GM23248 (cell line): Measurements from ENCODE around the gene VCPKMT. TPM values are rescaled to one million over a fixed set of nuclear protein-coding genes. Genes with fewer than 3 reads are reported as not detected.

Source experiments
- DNase-seq: peaks from one replicate; pipeline ENCODE4 v3.0.0-alpha.2; 2015
- H2AFZ ChIP-seq: fragments of 200-600 bp; sonication (generic); 2 replicates; pipeline ENCODE4 v1.6.1; 2016; ENCODE audit warnings: antibody characterized with exemption
- H3F3A ChIP-seq: fragments of 200-600 bp; sonication (generic); 2 replicates; pipeline ENCODE4 v1.6.1; 2016; ENCODE audit warnings: mild to moderate bottlenecking, antibody characterized with exemption, mixed run types; ENCODE audit not compliant: insufficient read depth
- H3K27ac ChIP-seq: fragments of 200-600 bp; sonication (generic); 2 replicates; pipeline ENCODE4 v1.5.1; 2016; ENCODE audit warnings: mild to moderate bottlenecking
- H3K27me3 ChIP-seq: fragments of 200-600 bp; sonication (generic); replicated peaks from 2 replicates; pipeline ENCODE4 v1.6.1; 2016; ENCODE audit warnings: mild to moderate bottlenecking; ENCODE audit not compliant: insufficient read depth
- H3K36me3 ChIP-seq: fragments of 200-600 bp; sonication (generic); 2 replicates; pipeline ENCODE4 v1.6.1; 2016; ENCODE audit warnings: low read depth, mild to moderate bottlenecking
- H3K4me1 ChIP-seq: fragments of 200-600 bp; sonication (generic); 2 replicates; pipeline ENCODE4 v1.6.1; 2016; ENCODE audit warnings: mild to moderate bottlenecking; ENCODE audit not compliant: insufficient read depth
- H3K4me2 ChIP-seq: fragments of 200-600 bp; sonication (generic); one replicate; pipeline ENCODE4 v1.6.1; 2016; ENCODE audit warnings: mild to moderate bottlenecking; ENCODE audit not compliant: unreplicated experiment
- H3K4me3 ChIP-seq: fragments of 200-600 bp; sonication (generic); 2 replicates; pipeline ENCODE4 v1.5.1; 2016; ENCODE audit warnings: mild to moderate bottlenecking
- H3K79me2 ChIP-seq: fragments of 200-600 bp; sonication (generic); 2 replicates; pipeline ENCODE4 v1.6.1; 2016; ENCODE audit warnings: mild to moderate bottlenecking; ENCODE audit not compliant: insufficient read depth
- H3K9ac ChIP-seq: fragments of 200-600 bp; sonication (generic); 2 replicates; pipeline ENCODE4 v1.6.1; 2016; ENCODE audit warnings: mild to moderate bottlenecking
- H3K9me2 ChIP-seq: fragments of 200-600 bp; sonication (generic); 2 replicates; pipeline ENCODE4 v1.6.1; 2016; ENCODE audit warnings: mixed run types, mild to moderate bottlenecking, moderate library complexity; ENCODE audit not compliant: insufficient read depth
- H3K9me3 ChIP-seq: fragments of 200-600 bp; sonication (generic); one replicate; pipeline ENCODE4 v1.6.1; 2017; ENCODE audit warnings: low read depth
- H4K20me1 ChIP-seq: fragments of 200-600 bp; sonication (generic); 2 replicates; pipeline ENCODE4 v1.6.0; 2016; ENCODE audit not compliant: insufficient read depth
- EZH2 ChIP-seq: fragments of 200-600 bp; sonication (generic); IDR thresholded peaks from 2 replicates; pipeline ENCODE4 v1.6.1; 2018; ENCODE audit warnings: antibody characterized with exemption, mild to moderate bottlenecking; ENCODE audit not compliant: insufficient read depth, poor library complexity, severe bottlenecking
- EZH2phosphoT487 ChIP-seq: fragments of 200-600 bp; sonication (generic); IDR thresholded peaks from 2 replicates; pipeline ENCODE4 v1.6.1; 2018; ENCODE audit warnings: antibody characterized with exemption, moderate library complexity, mild to moderate bottlenecking, low read depth; ENCODE audit not compliant: insufficient read depth
- WGBS, 2 experiments: methylation state at CpG; one replicate each; pipeline ENCODE4 v1.1.6; 2015 to 2017; ENCODE audit warnings: low lambda C conversion rate in 2 of 2, low coverage in 1 of 2; ENCODE audit errors: missing lambda C conversion rate in 2 of 2; 5-methylcytosine and 5-hydroxymethylcytosine counted together
- in situ Hi-C: fragments of 300-500 bp; cut with MboI; formaldehyde crosslinking; loops from 2 replicates; pipeline ENCODE4 v1.15.0; 2020
- polyA plus RNA-seq: library from polyadenylated mRNA; unstranded; fragments of >200 nt; fragmentation: Nextera tagmentation; extraction: Ambion mirVana; gene quantifications from 2 replicates; pipeline ENCODE4 v1.2.1, GENCODE V29; 2016
- total RNA-seq: library from RNA; depleted of rRNA; stranded (reverse); fragments of >200 nt; shearing (Covaris generic); gene quantifications from 2 replicates; pipeline ENCODE4 v1.2.3, GENCODE V29; 2014

Gene VCPKMT
- total and polyA plus RNA-seq, 2 experiments from 2014 or later, result 7.5 to 9.4 TPM

GRCh38 chr14:50088117-50088515 is 28.3 kb downstream of the VCPKMT start:
- in situ Hi-C loops, result no loop called here
- H3K36me3 ChIP-seq, result no peaks in the 10 kb centered on the region
- TF ChIP-seq EZH2 (no peak), EZH2phosphoT487 (no peak)
- no peak overlapping the region for H3K4me2 ChIP-seq
- no peaks in the 10 kb centered on the region for H3K27me3 ChIP-seq
- H3F3A ChIP-seq, result peaks cover 23% of the 10 kb centered on the region; the same call in 1 of the 2 replicates
- H4K20me1 ChIP-seq, result no peaks in the 10 kb centered on the region
- H3K9me3 ChIP-seq, result no peaks in the 10 kb centered on the region
- H2AFZ ChIP-seq, result no peak overlapping the region
- WGBS, 2 experiments, result 94 to 98% methylated on average over 2 of the region's 2 CpGs
- no peak overlapping the region for H3K4me3 ChIP-seq
- no peak for DNase-seq
- H3K27ac ChIP-seq, result no peak overlapping the region
- H3K9me2 ChIP-seq, result no peaks in the 10 kb centered on the region
- no peaks in the 10 kb centered on the region for H3K79me2 ChIP-seq
- H3K4me1 ChIP-seq, result peaks cover 14% of the 10 kb centered on the region
- no peak overlapping the region for H3K9ac ChIP-seq

DNA sequence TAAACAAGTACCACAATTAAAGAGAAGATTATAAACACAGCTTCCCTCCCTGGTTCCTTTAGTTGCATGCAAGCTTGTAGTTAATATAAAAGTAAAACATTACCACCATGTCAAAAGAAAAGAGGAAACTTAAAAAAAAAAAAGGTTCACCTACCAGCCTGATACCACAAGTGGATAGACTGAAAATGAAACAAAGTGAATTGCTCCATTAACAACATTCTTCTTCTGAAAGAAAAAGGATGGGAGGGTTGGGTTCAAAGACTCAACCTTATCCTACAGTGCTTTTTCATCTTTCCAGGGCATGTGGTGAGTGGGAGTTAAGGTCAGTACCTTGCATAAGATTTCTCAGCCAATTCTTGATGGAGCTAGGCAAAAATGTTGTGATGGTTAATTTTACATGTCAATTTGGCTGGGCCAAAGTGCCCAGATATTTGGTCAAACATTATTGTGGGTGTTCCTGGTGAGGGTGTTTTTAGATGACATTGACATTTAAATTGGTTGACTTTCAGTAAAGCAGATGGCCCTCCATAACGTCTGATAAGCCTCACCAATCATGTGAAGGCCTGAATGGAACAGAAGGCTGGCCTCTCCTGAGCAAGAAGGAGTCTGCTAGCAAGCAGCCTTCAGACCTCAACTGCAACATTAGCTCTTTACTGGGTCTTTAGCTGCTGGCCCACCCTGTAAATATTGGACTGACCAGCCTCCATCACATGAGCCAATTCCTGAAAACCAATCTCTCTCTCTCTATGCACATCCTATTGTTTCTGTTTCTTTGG is 28.8 kb downstream of the VCPKMT start:
- DNase-seq, result no peak
- peaks cover 14% of the 10 kb centered on the region for H3K4me1 ChIP-seq
- H3K4me2 ChIP-seq, result no peak overlapping the region
- peaks cover 23% of the 10 kb centered on the region; the same call in 1 of the 2 replicates for H3F3A ChIP-seq
- TF ChIP-seq EZH2, result no peak
- no peak for TF ChIP-seq EZH2phosphoT487
- no peaks in the 10 kb centered on the region for H3K9me2 ChIP-seq
- H3K36me3 ChIP-seq, result no peaks in the 10 kb centered on the region
- H3K79me2 ChIP-seq, result no peaks in the 10 kb centered on the region
- H3K4me3 ChIP-seq, result no peak overlapping the region
- H2AFZ ChIP-seq, result no peak overlapping the region
- no peak overlapping the region for H3K9ac ChIP-seq
- no peak overlapping the region for H3K27ac ChIP-seq
- WGBS, 2 experiments, result 24 to 26% methylated on average over 1 of the region's 1 CpG
- H3K9me3 ChIP-seq, result no peaks in the 10 kb centered on the region
- no peaks in the 10 kb centered on the region for H3K27me3 ChIP-seq
- in situ Hi-C loops, result no loop called here
- no peaks in the 10 kb centered on the region for H4K20me1 ChIP-seq

- H3K4me1 ChIP-seq, result peaks cover 14% of the 10 kb centered on the region
- no peak overlapping the region for H2AFZ ChIP-seq
- no peak for DNase-seq
- H3K4me2 ChIP-seq, result no peak overlapping the region
- peaks cover 23% of the 10 kb centered on the region; the same call in 1 of the 2 replicates for H3F3A ChIP-seq
- no peaks in the 10 kb centered on the region for H3K36me3 ChIP-seq
- TF ChIP-seq EZH2phosphoT487, result no peak
- H3K79me2 ChIP-seq, result no peaks in the 10 kb centered on the region
- no peaks in the 10 kb centered on the region for H3K27me3 ChIP-seq
- no peaks in the 10 kb centered on the region for H4K20me1 ChIP-seq
- no peaks in the 10 kb centered on the region for H3K9me3 ChIP-seq
- H3K4me3 ChIP-seq, result no peak overlapping the region
- 72 to 80% methylated on average over 2 of the region's 2 CpGs for WGBS, 2 experiments
- no peaks in the 10 kb centered on the region for H3K9me2 ChIP-seq
- in situ Hi-C loops, result no loop called here
- H3K27ac ChIP-seq, result peak overlapping the region; percentile 53
- no peak overlapping the region for H3K9ac ChIP-seq
These were observed 30.1 kb downstream of the VCPKMT start for GRCh38 chr14:50086321-50086711.

- peak overlapping the region; percentile 53 for H3K27ac ChIP-seq
- peak overlapping the region; percentile 32 for H3K4me2 ChIP-seq
- H3K4me1 ChIP-seq, result peaks cover 14% of the 10 kb centered on the region
- WGBS, 2 experiments, result 59 to 64% methylated on average over 10 of the region's 10 CpGs
- H3K9ac ChIP-seq, result peak overlapping the region; percentile 11; the same call in 1 of the 2 replicates
- no peak overlapping the region for H3K4me3 ChIP-seq
- DNase-seq, result peak; percentile 93
- no peaks in the 10 kb centered on the region for H3K36me3 ChIP-seq
- peaks cover 23% of the 10 kb centered on the region; the same call in 1 of the 2 replicates for H3F3A ChIP-seq
- in situ Hi-C loops, result no loop called here
- no peaks in the 10 kb centered on the region for H3K79me2 ChIP-seq
- H4K20me1 ChIP-seq, result no peaks in the 10 kb centered on the region
- TF ChIP-seq EZH2phosphoT487, result no peak
- H3K9me3 ChIP-seq, result no peaks in the 10 kb centered on the region
- H3K9me2 ChIP-seq, result no peaks in the 10 kb centered on the region
- H3K27me3 ChIP-seq, result no peaks in the 10 kb centered on the region
- no peak overlapping the region for H2AFZ ChIP-seq
These were observed 30.6 kb downstream of the VCPKMT start for GRCh38 chr14:50085570-50086320.
